ENCODE data around the gene CYTH3.

DNA sequence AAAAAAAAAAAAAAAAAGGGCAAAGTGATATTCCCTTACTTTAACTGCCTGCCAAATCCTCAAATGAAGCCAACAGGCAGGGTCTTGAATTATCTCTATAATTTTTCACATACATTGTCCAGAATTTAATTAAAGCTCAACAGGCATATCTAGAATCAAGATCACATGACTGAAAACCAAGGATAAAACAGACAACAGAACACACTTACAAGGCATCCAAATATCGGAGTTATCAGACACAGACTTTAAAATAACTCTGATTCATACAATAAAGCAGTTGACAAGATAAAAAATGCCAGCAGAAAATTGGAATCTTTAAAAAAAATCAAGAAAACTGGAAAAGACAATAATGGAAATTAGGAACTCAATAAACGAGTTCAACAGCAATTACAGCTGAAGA, 10.7 kb downstream of the CYTH3 start:
- TF ChIP-seq CHCHD3 (CRISPR knock-in tag; IDR thresholded peaks at IDR 0.05), result no peak
- TF ChIP-seq ZC3H4 (CRISPR knock-in tag; IDR thresholded peaks at IDR 0.05; ENCODE audit: borderline replicate concordance), result no peak
- TF ChIP-seq, protein P1, sequence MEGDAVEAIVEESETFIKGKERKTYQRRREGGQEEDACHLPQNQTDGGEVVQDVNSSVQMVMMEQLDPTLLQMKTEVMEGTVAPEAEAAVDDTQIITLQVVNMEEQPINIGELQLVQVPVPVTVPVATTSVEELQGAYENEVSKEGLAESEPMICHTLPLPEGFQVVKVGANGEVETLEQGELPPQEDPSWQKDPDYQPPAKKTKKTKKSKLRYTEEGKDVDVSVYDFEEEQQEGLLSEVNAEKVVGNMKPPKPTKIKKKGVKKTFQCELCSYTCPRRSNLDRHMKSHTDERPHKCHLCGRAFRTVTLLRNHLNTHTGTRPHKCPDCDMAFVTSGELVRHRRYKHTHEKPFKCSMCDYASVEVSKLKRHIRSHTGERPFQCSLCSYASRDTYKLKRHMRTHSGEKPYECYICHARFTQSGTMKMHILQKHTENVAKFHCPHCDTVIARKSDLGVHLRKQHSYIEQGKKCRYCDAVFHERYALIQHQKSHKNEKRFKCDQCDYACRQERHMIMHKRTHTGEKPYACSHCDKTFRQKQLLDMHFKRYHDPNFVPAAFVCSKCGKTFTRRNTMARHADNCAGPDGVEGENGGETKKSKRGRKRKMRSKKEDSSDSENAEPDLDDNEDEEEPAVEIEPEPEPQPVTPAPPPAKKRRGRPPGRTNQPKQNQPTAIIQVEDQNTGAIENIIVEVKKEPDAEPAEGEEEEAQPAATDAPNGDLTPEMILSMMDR (CRISPR knock-in tag; IDR thresholded peaks at IDR 0.05), result no peak
- TF ChIP-seq FOXJ3 (CRISPR knock-in tag; IDR thresholded peaks at IDR 0.05; ENCODE audit: borderline replicate concordance), result no peak
- TF ChIP-seq ZNF383 (CRISPR knock-in tag; IDR thresholded peaks at IDR 0.05; ENCODE audit: borderline replicate concordance), result no peak
- no peak for TF ChIP-seq TAF1 (CRISPR knock-in tag; IDR thresholded peaks at IDR 0.05)
- TF ChIP-seq ZFP37 (CRISPR knock-in tag; IDR thresholded peaks at IDR 0.05; ENCODE audit: borderline replicate concordance), result no peak
- TF ChIP-seq, protein P2, sequence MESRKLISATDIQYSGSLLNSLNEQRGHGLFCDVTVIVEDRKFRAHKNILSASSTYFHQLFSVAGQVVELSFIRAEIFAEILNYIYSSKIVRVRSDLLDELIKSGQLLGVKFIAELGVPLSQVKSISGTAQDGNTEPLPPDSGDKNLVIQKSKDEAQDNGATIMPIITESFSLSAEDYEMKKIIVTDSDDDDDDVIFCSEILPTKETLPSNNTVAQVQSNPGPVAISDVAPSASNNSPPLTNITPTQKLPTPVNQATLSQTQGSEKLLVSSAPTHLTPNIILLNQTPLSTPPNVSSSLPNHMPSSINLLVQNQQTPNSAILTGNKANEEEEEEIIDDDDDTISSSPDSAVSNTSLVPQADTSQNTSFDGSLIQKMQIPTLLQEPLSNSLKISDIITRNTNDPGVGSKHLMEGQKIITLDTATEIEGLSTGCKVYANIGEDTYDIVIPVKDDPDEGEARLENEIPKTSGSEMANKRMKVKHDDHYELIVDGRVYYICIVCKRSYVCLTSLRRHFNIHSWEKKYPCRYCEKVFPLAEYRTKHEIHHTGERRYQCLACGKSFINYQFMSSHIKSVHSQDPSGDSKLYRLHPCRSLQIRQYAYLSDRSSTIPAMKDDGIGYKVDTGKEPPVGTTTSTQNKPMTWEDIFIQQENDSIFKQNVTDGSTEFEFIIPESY (CRISPR knock-in tag; IDR thresholded peaks at IDR 0.05), result no peak
- no peak for TF ChIP-seq ZNF670 (CRISPR knock-in tag; IDR thresholded peaks at IDR 0.05; ENCODE audit: borderline replicate concordance)
